BJ (cell line): Measurements from ENCODE around the gene C16orf92. TPM values are rescaled to one million over a fixed set of nuclear protein-coding genes. Genes with fewer than 3 reads are reported as not detected.

ENCODE experiments used
- CTCF ChIA-PET: fragments of 350-600 bp; formaldehyde crosslinking; extraction: SDS; loops from one replicate; lab custom pipeline; 2021; ENCODE audit warnings: antibody characterized with exemption, inconsistent platforms; lab: Yijun Ruan, JAX
- POLR2A ChIA-PET: fragments of 300-600 bp; sonication (Branson Sonifier 250); formaldehyde crosslinking; extraction: SDS; loops from one replicate; lab custom pipeline; 2021; ENCODE audit warnings: antibody characterized with exemption; lab: Charles Lee
- DNase-seq: peaks from one replicate; pipeline ENCODE4 v3.0.0-alpha.2; 2011; ENCODE audit warnings: low read depth
- H3K27me3 ChIP-seq: 2 replicates; pipeline ENCODE4 v1.6.0; 2011; ENCODE audit warnings: low read length; ENCODE audit not compliant: control insufficient read depth, insufficient read depth
- H3K36me3 ChIP-seq: 2 replicates; pipeline ENCODE4 v1.5.1; 2011; ENCODE audit warnings: low read length; ENCODE audit not compliant: control insufficient read depth, insufficient read depth
- H3K4me3 ChIP-seq: 2 replicates; pipeline ENCODE4 v1.5.1; 2011; ENCODE audit warnings: low read depth, mild to moderate bottlenecking, control low read depth, low read length
- CTCF ChIP-seq: IDR thresholded peaks from 2 replicates; pipeline ENCODE4 v1.5.1; 2011; ENCODE audit warnings: low read depth, mild to moderate bottlenecking, control low read depth, inconsistent platforms, low read length, moderate library complexity; ENCODE audit not compliant: insufficient read depth
- polyA plus RNA-seq: library from polyadenylated mRNA; depleted of rRNA; stranded (reverse); fragments of >200 nt; gene quantifications from 2 replicates; pipeline ENCODE4 v1.2.3, GENCODE V29; 2011

The C16orf92 gene
- polyA plus RNA-seq, 1 experiment: not detected

- CTCF ChIA-PET: interaction anchor here (0.9 kb wide), 1 partner anchor 19 kb away, joined by 3 read pairs; no protein-coding TSS in a partner anchor
- DNase-seq: no peak
- Histone ChIP-seq H3K27me3 (no peaks in the 10 kb centered on the region), H3K36me3 (peaks cover 68% of the 10 kb centered on the region), H3K4me3 (no peak overlapping the region)
- POLR2A ChIA-PET: no interaction called here
- no peak for TF ChIP-seq CTCF
Observed at GRCh38 chr16:29985271-29985811, 37.7 kb upstream of the C16orf92 start.

- no peak for TF ChIP-seq CTCF
- peaks cover 72% of the 10 kb centered on the region for H3K36me3 ChIP-seq
- ChIA-PET CTCF (interaction anchor here (0.9 to 1.1 kb wide), 2 partner anchors 19 to 138 kb away, joined by 3 read pairs; no protein-coding TSS in a partner anchor), POLR2A (no interaction called here)
- H3K4me3 ChIP-seq: no peak overlapping the region
- no peaks in the 10 kb centered on the region for H3K27me3 ChIP-seq
- DNase-seq: no peak
Observed at GRCh38 chr16:29986231-29986630, 36.8 kb upstream of the C16orf92 start.

DNA sequence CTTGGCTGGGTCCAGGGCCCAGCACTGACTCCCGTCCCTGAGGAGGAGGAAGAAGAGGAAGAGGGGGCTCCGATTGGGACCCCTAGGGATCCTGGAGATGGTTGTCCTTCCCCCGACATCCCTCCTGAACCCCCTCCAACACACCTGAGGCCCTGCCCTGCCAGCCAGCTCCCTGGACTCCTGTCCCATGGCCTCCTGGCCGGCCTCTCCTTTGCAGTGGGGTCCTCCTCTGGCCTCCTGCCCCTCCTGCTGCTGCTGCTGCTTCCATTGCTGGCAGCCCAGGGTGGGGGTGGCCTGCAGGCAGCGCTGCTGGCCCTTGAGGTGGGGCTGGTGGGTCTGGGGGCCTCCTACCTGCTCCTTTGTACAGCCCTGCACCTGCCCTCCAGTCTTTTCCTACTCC, 36.1 kb upstream of the C16orf92 start:
- Histone ChIP-seq H3K4me3 (no peak overlapping the region), H3K36me3 (peaks cover 69% of the 10 kb centered on the region), H3K27me3 (no peaks in the 10 kb centered on the region)
- POLR2A ChIA-PET: no interaction called here
- no peak for DNase-seq
- CTCF ChIA-PET: interaction anchor here (1.1 to 1.4 kb wide), 2 partner anchors 11 to 139 kb away, joined by 3 to 4 read pairs; no protein-coding TSS in a partner anchor
- TF ChIP-seq CTCF: no peak

- Histone ChIP-seq H3K27me3 (no peaks in the 10 kb centered on the region), H3K36me3 (peaks cover 70% of the 10 kb centered on the region), H3K4me3 (no peak overlapping the region)
- POLR2A ChIA-PET: no interaction called here
- no peak for TF ChIP-seq CTCF
- no peak for DNase-seq
- CTCF ChIA-PET: interaction anchor here (1.1 to 1.4 kb wide), 2 partner anchors 12 to 139 kb away, joined by 3 to 4 read pairs; no protein-coding TSS in a partner anchor
Observed at GRCh38 chr16:29987371-29988085, 35.5 kb upstream of the C16orf92 start.

- peaks cover 65% of the 10 kb centered on the region for H3K36me3 ChIP-seq
- H3K27me3 ChIP-seq: no peaks in the 10 kb centered on the region
- ChIA-PET CTCF (interaction anchor here (1.7 kb wide), 1 partner anchor 17 kb away, joined by 3 read pairs; no protein-coding TSS in a partner anchor), POLR2A (no interaction called here)
- DNase-seq: no peak
- H3K4me3 ChIP-seq: no peak overlapping the region
- TF ChIP-seq CTCF: no peak
Observed at GRCh38 chr16:29988346-29989075, 34.5 kb upstream of the C16orf92 start.
